RWPE1 (cell line): Measurements from ENCODE around the gene SERGEF.

Experiments
- CTCF ChIA-PET: fragments of 350-600 bp; sonication (Branson Sonifier 250); formaldehyde crosslinking; extraction: SDS; loops from one replicate; lab custom pipeline; 2021; lab: Yijun Ruan, JAX
- POLR2A ChIA-PET: fragments of 400-600 bp; formaldehyde crosslinking; extraction: SDS; loops from one replicate; lab custom pipeline; 2020; ENCODE audit warnings: antibody characterized with exemption; ENCODE audit not compliant: low non-redundant PET; lab: Yijun Ruan, JAX
- DNase-seq: peaks from one replicate; pipeline ENCODE4 v3.0.0; 2012; ENCODE audit warnings: low spot score
- H3K27ac ChIP-seq: fragments of 450-650 bp; 2 replicates; pipeline ENCODE4 v1.5.1; 2017
- CTCF ChIP-seq: fragments of 450-650 bp; conservative IDR thresholded peaks from 2 replicates; pipeline ENCODE4 v1.5.1; 2017; ENCODE audit warnings: low read depth, mild to moderate bottlenecking

SERGEF gene

DNA sequence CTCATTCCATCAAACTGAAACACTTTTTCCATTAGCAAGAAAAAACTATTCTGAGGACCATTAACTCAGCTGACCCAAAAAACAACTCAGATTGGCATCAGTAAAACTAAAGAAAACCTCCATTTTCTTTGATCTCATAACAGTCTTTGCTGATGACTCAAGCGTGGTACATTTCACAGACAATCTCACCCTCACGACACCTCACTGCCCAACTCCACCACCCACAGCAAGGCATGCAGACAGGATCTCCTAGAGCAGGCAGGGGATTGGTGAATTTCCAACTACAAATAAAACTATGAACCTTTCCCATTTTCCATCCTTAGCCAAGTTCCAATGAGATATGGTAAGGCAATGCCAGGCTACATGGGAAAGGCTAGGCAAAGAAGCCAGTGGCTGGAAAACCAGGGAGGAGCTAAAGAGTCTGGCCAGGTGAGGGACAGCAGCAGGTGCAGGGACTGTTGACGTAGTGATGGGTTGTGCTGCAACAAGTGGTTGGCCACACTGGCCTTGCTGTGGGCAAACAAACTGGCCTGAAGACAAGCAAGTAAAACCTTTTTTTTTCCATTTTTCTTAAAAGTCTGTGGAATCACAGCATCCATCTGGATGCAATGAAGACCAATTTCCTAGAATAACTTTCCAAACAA is 97.2 kb downstream of the SERGEF start:
- DNase-seq = no peak
- no peak overlapping the region for H3K27ac ChIP-seq
- POLR2A ChIA-PET = no interaction called here
- TF ChIP-seq CTCF = no peak
- CTCF ChIA-PET = no interaction called here

GRCh38 chr11:17914957-17915356 is 97.9 kb downstream of the SERGEF start:
- ChIA-PET POLR2A (no interaction called here), CTCF (interaction anchor here (0.6 kb wide), 1 partner anchor 232 kb away, joined by 3 read pairs; no protein-coding TSS in a partner anchor)
- no peak for DNase-seq
- no peak for TF ChIP-seq CTCF
- H3K27ac ChIP-seq = no peak overlapping the region

- ChIA-PET CTCF (interaction anchor here (0.6 to 1.1 kb wide), 3 partner anchors 53 to 148 kb away, joined by 3 read pairs; no protein-coding TSS in a partner anchor), POLR2A (no interaction called here)
- DNase-seq = no peak
- TF ChIP-seq CTCF = no peak
- H3K27ac ChIP-seq = no peak overlapping the region
Observed at GRCh38 chr11:17907046-17907445, 105.8 kb downstream of the SERGEF start.

GRCh38 chr11:17906436-17906835 is 106.4 kb downstream of the SERGEF start:
- POLR2A ChIA-PET = no interaction called here

DNA sequence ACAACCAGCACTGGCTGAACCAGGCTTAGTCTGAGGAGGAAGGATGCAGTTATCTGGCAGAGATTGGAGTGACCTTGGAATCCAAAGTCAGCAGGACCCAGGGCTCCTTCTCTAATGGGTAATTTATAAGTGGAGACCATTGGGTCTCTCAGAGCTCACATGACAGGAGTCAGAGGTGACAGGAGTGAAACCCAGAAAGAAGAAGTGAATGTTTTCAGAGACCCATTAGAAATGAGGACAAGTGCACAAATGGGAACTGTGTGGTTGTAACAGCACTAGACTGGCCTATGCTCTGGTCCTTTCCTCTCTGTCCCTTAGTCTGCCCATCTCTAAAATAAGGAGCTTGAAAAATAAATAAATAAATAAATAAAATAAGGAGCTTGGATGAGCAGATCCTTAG is 107.4 kb downstream of the SERGEF start:
- ChIA-PET CTCF (interaction anchor here (0.5 to 1.0 kb wide), 3 partner anchors 78 to 309 kb away, joined by 3 read pairs; no protein-coding TSS in a partner anchor), POLR2A (no interaction called here)
- no peak for DNase-seq
- no peak for TF ChIP-seq CTCF
- H3K27ac ChIP-seq = no peak overlapping the region

More at GRCh38 chr11:17906436-17906835, 106.4 kb downstream of the SERGEF start:
- TF ChIP-seq CTCF = no peak; the same call in 1 of the 2 replicates
- no peak overlapping the region for H3K27ac ChIP-seq
- DNase-seq = no peak
- CTCF ChIA-PET = interaction anchor here (0.6 to 1.1 kb wide), 8 partner anchors 12 to 199 kb away, joined by 3 to 5 read pairs (median 3); no protein-coding TSS in a partner anchor

DNA sequence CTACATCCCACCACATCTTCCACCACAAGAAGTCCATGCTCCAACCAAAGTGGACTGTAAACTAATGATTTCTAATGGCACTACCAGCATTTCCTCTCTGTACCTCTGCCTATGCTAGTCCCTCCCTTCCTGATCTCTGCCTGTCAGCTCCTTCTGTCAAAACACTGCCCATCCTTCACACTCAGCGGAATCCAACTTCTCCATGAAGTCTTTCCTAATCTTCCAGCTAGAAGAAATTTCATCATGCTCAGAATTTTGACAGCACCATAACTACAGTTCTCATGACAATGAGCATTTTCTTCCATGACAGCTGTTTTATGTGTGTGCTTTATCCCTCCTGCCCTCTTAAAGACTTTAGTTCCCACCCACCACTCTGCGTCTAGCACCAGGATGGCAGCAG is 111.4 kb downstream of the SERGEF start:
- CTCF ChIA-PET = interaction anchor here (0.6 kb wide), 1 partner anchor 454 kb away, joined by 3 read pairs; no protein-coding TSS in a partner anchor
- POLR2A ChIA-PET = no interaction called here
- DNase-seq = no peak
- TF ChIP-seq CTCF = no peak
- no peak overlapping the region for H3K27ac ChIP-seq
